GM21423 (cell line): ENCODE measurements around the gene ARPC1B.
"Not testable (repeated sequence)": the region's sequence is repeated elsewhere in the genome, so short reads cannot be mapped to it uniquely, and the experiment has no call there.

Experiments used
- ATAC-seq: cut with Tn5 transposase; IDR thresholded peaks from one replicate; pipeline ENCODE4 v1.9.1; 2021; ENCODE audit warnings: mild to moderate bottlenecking, moderate library complexity; ENCODE audit not compliant: unreplicated experiment

ARPC1B gene

GRCh38 chr7:99408379-99409191, 34.1 kb downstream of the ARPC1B start, which contains the start of the genes BUD31 and PDAP1:
Gene BUD31 (plus strand): TSS chr7:99408969. CDS start chr7:99411093, 2,124 bp downstream.
Gene PDAP1 (minus strand): TSS chr7:99408597. CDS start chr7:99408548, 49 bp downstream.
- ATAC-seq = peak; percentile 76

GRCh38 chr7:99409192-99409572, 34.7 kb downstream of the ARPC1B start:
- peak; percentile 8 for ATAC-seq

GRCh38 chr7:99409806-99410205, 35.3 kb downstream of the ARPC1B start:
- ATAC-seq = no peak

- ATAC-seq = no peak
Observed at GRCh38 chr7:99410635-99411034, 36.1 kb downstream of the ARPC1B start.

- not testable (repeated sequence) for ATAC-seq
Observed at GRCh38 chr7:99415513-99416127, 41.1 kb downstream of the ARPC1B start.

GRCh38 chr7:99418260-99418659, 43.7 kb downstream of the ARPC1B start:
- ATAC-seq = no peak

- ATAC-seq = no peak
Observed at GRCh38 chr7:99419323-99420021, 44.9 kb downstream of the ARPC1B start.

- no peak for ATAC-seq
Observed at GRCh38 chr7:99420213-99420612, 45.7 kb downstream of the ARPC1B start.

GRCh38 chr7:99420986-99421385, 46.5 kb downstream of the ARPC1B start:
- ATAC-seq = no peak

- ATAC-seq = no peak
Observed at GRCh38 chr7:99422186-99422585, 47.7 kb downstream of the ARPC1B start.

GRCh38 chr7:99422625-99423024, 48.1 kb downstream of the ARPC1B start:
- no peak for ATAC-seq

GRCh38 chr7:99424932-99425730, 50.6 kb downstream of the ARPC1B start:
- ATAC-seq = no peak

GRCh38 chr7:99428972-99429566, 54.5 kb downstream of the ARPC1B start:
- no peak for ATAC-seq

GRCh38 chr7:99429756-99430155, 55.2 kb downstream of the ARPC1B start:
- ATAC-seq = no peak

- not testable (repeated sequence) for ATAC-seq
Observed at GRCh38 chr7:99431756-99432540, 57.4 kb downstream of the ARPC1B start.

GRCh38 chr7:99433158-99433557, 58.6 kb downstream of the ARPC1B start:
- ATAC-seq = no peak

GRCh38 chr7:99437946-99438572, 63.5 kb downstream of the ARPC1B start:
- ATAC-seq = no peak

GRCh38 chr7:99438573-99439480, 64.3 kb downstream of the ARPC1B start, which contains the start of the genes CPSF4 and PTCD1:
Gene CPSF4 (plus strand): TSS chr7:99438943. CDS start chr7:99439083, 140 bp downstream.
Gene PTCD1 (minus strand): TSS chr7:99438798. CDS start chr7:99435242, 3,556 bp downstream.
- ATAC-seq = peak; percentile 92
